Activated B cell treated with CpG ODN at 0.5 μM for 24 hours (primary cell): ENCODE data around the gene TBC1D7. TPM values are rescaled to one million over a fixed set of nuclear protein-coding genes. Genes with fewer than 3 reads are reported as not detected.
"Not testable (repeated sequence)": the region's sequence is repeated elsewhere in the genome, so short reads cannot be mapped to it uniquely, and the experiment has no call there.

ENCODE experiments used
- ATAC-seq: fragments of 200-7000 bp; cut with Tn5 transposase; one replicate; pipeline ENCODE4 v1.10.0; 2021; ENCODE audit warnings: low read depth, mild to moderate bottlenecking, moderate library complexity
- CTCF ChIA-PET: fragments of 350-600 bp; sonication (Branson Sonifier 250); formaldehyde crosslinking; loops from one replicate; lab custom pipeline; 2021; ENCODE audit warnings: antibody characterized with exemption; lab: Charles Lee
- POLR2A ChIA-PET: fragments of 350-600 bp; sonication (Branson Sonifier 250); formaldehyde crosslinking; loops from one replicate; lab custom pipeline; 2021; ENCODE audit warnings: antibody characterized with exemption; lab: Charles Lee
- DNase-seq: peaks from one replicate; pipeline ENCODE4 v3.0.0; 2022
- H3K27ac Mint-ChIP-seq: one replicate; pipeline ENCODE4 v1.8.0; 2020; ENCODE audit warnings: mixed read lengths
- H3K27me3 Mint-ChIP-seq: one replicate; pipeline ENCODE4 v1.8.0; 2021; ENCODE audit warnings: mixed read lengths
- H3K36me3 Mint-ChIP-seq: one replicate; pipeline ENCODE4 v1.8.0; 2021; ENCODE audit warnings: low read depth, mixed read lengths
- H3K4me1 Mint-ChIP-seq: one replicate; pipeline ENCODE4 v1.8.0; 2021; ENCODE audit warnings: mixed read lengths
- H3K4me3 Mint-ChIP-seq: one replicate; pipeline ENCODE4 v1.8.0; 2020; ENCODE audit warnings: mild to moderate bottlenecking, mixed read lengths
- H3K9me3 Mint-ChIP-seq: one replicate; pipeline ENCODE4 v1.8.0; 2020; ENCODE audit warnings: mixed read lengths
- CTCF ChIP-seq: fragments of 200-600 bp; IDR thresholded peaks from one replicate; pipeline ENCODE4 v1.8.0; 2022; ENCODE audit warnings: antibody characterized with exemption, mild to moderate bottlenecking
- intact Hi-C: fragments of 100-400 bp; cut with micrococcal nuclease; formaldehyde crosslinking; loops from one replicate; pipeline ENCODE4 v1.15.1; 2024
- total RNA-seq: library from RNA; stranded (reverse); gene quantifications from 2 replicates; pipeline ENCODE4 v1.2.3, GENCODE V29; 2022

The TBC1D7 gene
- total RNA-seq, 1 donor from 2014 or later = 18.5 TPM

- H3K27me3 Mint-ChIP-seq = no peaks in the 10 kb centered on the region
- H3K9me3 Mint-ChIP-seq = no peaks in the 10 kb centered on the region
- no peak for TF ChIP-seq CTCF
- peaks cover 36% of the 10 kb centered on the region for H3K4me1 Mint-ChIP-seq
- intact Hi-C loops = loop anchor here (1.0 to 2.0 kb wide), 8 partner anchors 24 to 689 kb away; partner anchors contain the start of genes NOL7 and SIRT5
- peaks cover 34% of the 10 kb centered on the region for H3K36me3 Mint-ChIP-seq
- peak overlapping the region; percentile 98 for H3K27ac Mint-ChIP-seq
- ChIA-PET CTCF (interaction anchor here (0.6 to 9.7 kb wide), 6 partner anchors 25 to 417 kb away, joined by 3 to 118 read pairs (median 6); partner anchors contain the start of gene SIRT5), POLR2A (interaction anchor here (1.1 to 4.0 kb wide), 18 partner anchors 25 to 425 kb away, joined by 3 to 80 read pairs (median 14); partner anchors contain the start of genes NOL7 and SIRT5)
- ATAC-seq = peak; percentile 3
- DNase-seq = no peak
- peak overlapping the region; percentile 95 for H3K4me3 Mint-ChIP-seq
These were observed 654 bp downstream of the TBC1D7 start for GRCh38 chr6:13327691-13328075.

- CTCF ChIA-PET = interaction anchor here (1.4 kb wide), 1 partner anchor 131 kb away, joined by 3 read pairs; no protein-coding TSS in a partner anchor
- peaks cover 45% of the 10 kb centered on the region for H3K36me3 Mint-ChIP-seq
- H3K9me3 Mint-ChIP-seq = not testable (repeated sequence)
These were observed 2.2 kb downstream of the TBC1D7 start for GRCh38 chr6:13326031-13326586.

GRCh38 chr6:13319891-13320564, 8.3 kb downstream of the TBC1D7 start:
- peaks cover 87% of the 10 kb centered on the region for H3K36me3 Mint-ChIP-seq
- no peak for DNase-seq

More at GRCh38 chr6:13326031-13326586, 2.2 kb downstream of the TBC1D7 start:
- H3K27ac Mint-ChIP-seq, H3K4me3 Mint-ChIP-seq, DNase-seq, POLR2A ChIA-PET, H3K27me3 Mint-ChIP-seq, intact Hi-C loops, ATAC-seq: not testable (repeated sequence)
- peaks cover 31% of the 10 kb centered on the region for H3K4me1 Mint-ChIP-seq

GRCh38 chr6:13318821-13319220, 9.5 kb downstream of the TBC1D7 start:
- POLR2A ChIA-PET = no interaction called here
- no peaks in the 10 kb centered on the region for H3K4me1 Mint-ChIP-seq
- CTCF ChIA-PET = interaction anchor here (1.3 kb wide), 1 partner anchor 10 kb away, joined by 3 read pairs; the partner anchor contains the start of gene TBC1D7
- no peaks in the 10 kb centered on the region for H3K9me3 Mint-ChIP-seq
- intact Hi-C loops = no loop called here
- H3K27me3 Mint-ChIP-seq = no peaks in the 10 kb centered on the region
- DNase-seq (no peak), ATAC-seq (no peak)
- H3K36me3 Mint-ChIP-seq = peaks cover 86% of the 10 kb centered on the region
- no peak overlapping the region for H3K4me3 Mint-ChIP-seq
- TF ChIP-seq CTCF = no peak
- H3K27ac Mint-ChIP-seq = no peak overlapping the region

More at GRCh38 chr6:13319891-13320564, 8.3 kb downstream of the TBC1D7 start:
- intact Hi-C loops = no loop called here
- H3K4me1 Mint-ChIP-seq = no peaks in the 10 kb centered on the region
- no peak overlapping the region for H3K4me3 Mint-ChIP-seq
- no peaks in the 10 kb centered on the region for H3K27me3 Mint-ChIP-seq
- POLR2A ChIA-PET = interaction anchor here (0.6 kb wide), 1 partner anchor 10 kb away, joined by 4 read pairs; no protein-coding TSS in a partner anchor
- H3K9me3 Mint-ChIP-seq = no peaks in the 10 kb centered on the region
- TF ChIP-seq CTCF = no peak
- CTCF ChIA-PET = interaction anchor here (1.0 to 1.3 kb wide), 2 partner anchors 9 to 125 kb away, joined by 3 read pairs; partner anchors contain the start of gene TBC1D7
- no peak for ATAC-seq
- no peak overlapping the region for H3K27ac Mint-ChIP-seq

- DNase-seq (no peak), ATAC-seq (no peak)
- Mint-ChIP-seq H3K4me3 (no peak overlapping the region), H3K4me1 (peaks cover 2% of the 10 kb centered on the region), H3K9me3 (no peaks in the 10 kb centered on the region), H3K27me3 (no peaks in the 10 kb centered on the region), H3K27ac (no peak overlapping the region), H3K36me3 (peaks cover 87% of the 10 kb centered on the region)
- TF ChIP-seq CTCF = no peak
- intact Hi-C loops = no loop called here
- POLR2A ChIA-PET = interaction anchor here (1.2 kb wide), 1 partner anchor 13 kb away, joined by 3 read pairs; the partner anchor contains the start of gene TBC1D7
- CTCF ChIA-PET = interaction anchor here (1.5 kb wide), 1 partner anchor 121 kb away, joined by 5 read pairs; no protein-coding TSS in a partner anchor
These were observed 12.4 kb downstream of the TBC1D7 start for GRCh38 chr6:13315896-13316295.
